HL-60/S4 (cell line): Measurements from ENCODE around the gene ATP6V0D1.
"Not testable (repeated sequence)": the region's sequence is repeated elsewhere in the genome, so short reads cannot be mapped to it uniquely, and the experiment has no call there.

Source experiments
- in situ Hi-C: fragments of 300-500 bp; cut with MboI; formaldehyde crosslinking; loops from 2 replicates; pipeline ENCODE4 v1.14.3; 2022; ENCODE audit warnings: low sequenced_read_pairs

The ATP6V0D1 gene

GRCh38 chr16:67430504-67430976 is 50.4 kb downstream of the ATP6V0D1 start:
- in situ Hi-C loops, result no loop called here

GRCh38 chr16:67429799-67430503 is 51.0 kb downstream of the ATP6V0D1 start:
- in situ Hi-C loops, result no loop called here

GRCh38 chr16:67429053-67429798 is 51.7 kb downstream of the ATP6V0D1 start:
- in situ Hi-C loops, result no loop called here

- in situ Hi-C loops, result no loop called here
Observed at GRCh38 chr16:67428146-67428731, 52.7 kb downstream of the ATP6V0D1 start.

GRCh38 chr16:67426950-67427349 is 54.0 kb downstream of the ATP6V0D1 start:
- in situ Hi-C loops, result no loop called here

GRCh38 chr16:67426022-67426421 is 54.9 kb downstream of the ATP6V0D1 start:
- in situ Hi-C loops, result no loop called here

- in situ Hi-C loops, result no loop called here
Observed at GRCh38 chr16:67425580-67425979, 55.4 kb downstream of the ATP6V0D1 start.

- in situ Hi-C loops, result no loop called here
Observed at GRCh38 chr16:67425061-67425460, 55.9 kb downstream of the ATP6V0D1 start.

GRCh38 chr16:67424261-67424615 is 56.7 kb downstream of the ATP6V0D1 start:
- in situ Hi-C loops, result no loop called here

- in situ Hi-C loops, result no loop called here
Observed at GRCh38 chr16:67423611-67424260, 57.2 kb downstream of the ATP6V0D1 start.

- in situ Hi-C loops, result no loop called here
Observed at GRCh38 chr16:67423015-67423414, 57.9 kb downstream of the ATP6V0D1 start.

GRCh38 chr16:67421030-67421429 is 59.9 kb downstream of the ATP6V0D1 start:
- in situ Hi-C loops, result no loop called here

- in situ Hi-C loops, result no loop called here
Observed at GRCh38 chr16:67419931-67420330, 61.0 kb downstream of the ATP6V0D1 start.

GRCh38 chr16:67419502-67419901 is 61.5 kb downstream of the ATP6V0D1 start:
- in situ Hi-C loops, result no loop called here

- in situ Hi-C loops, result no loop called here
Observed at GRCh38 chr16:67417333-67418061, 63.5 kb downstream of the ATP6V0D1 start.

- in situ Hi-C loops, result no loop called here
Observed at GRCh38 chr16:67415872-67416793, 64.8 kb downstream of the ATP6V0D1 start, which contains the start of gene ZDHHC1. Gene ZDHHC1 (minus strand): TSS chr16:67416477. CDS start chr16:67407775, 8,702 bp downstream.

GRCh38 chr16:67415421-67415820 is 65.5 kb downstream of the ATP6V0D1 start:
- in situ Hi-C loops, result not testable (repeated sequence)

- in situ Hi-C loops, result no loop called here
Observed at GRCh38 chr16:67413978-67414911, 66.7 kb downstream of the ATP6V0D1 start.
